DMS114 treated with DMSO at 0.1 percent for 48 hours (cell line): ENCODE data around the gene KLHL42.

Experiments used
- DNase-seq: peaks from one replicate; lab custom pipeline; 2025; ENCODE audit not compliant: unreplicated experiment; lab: John Stamatoyannopoulos, UW

Gene KLHL42

GRCh38 chr12:27780612-27781408 lies 777 bp downstream of the KLHL42 start:
- no peak for DNase-seq

DNA sequence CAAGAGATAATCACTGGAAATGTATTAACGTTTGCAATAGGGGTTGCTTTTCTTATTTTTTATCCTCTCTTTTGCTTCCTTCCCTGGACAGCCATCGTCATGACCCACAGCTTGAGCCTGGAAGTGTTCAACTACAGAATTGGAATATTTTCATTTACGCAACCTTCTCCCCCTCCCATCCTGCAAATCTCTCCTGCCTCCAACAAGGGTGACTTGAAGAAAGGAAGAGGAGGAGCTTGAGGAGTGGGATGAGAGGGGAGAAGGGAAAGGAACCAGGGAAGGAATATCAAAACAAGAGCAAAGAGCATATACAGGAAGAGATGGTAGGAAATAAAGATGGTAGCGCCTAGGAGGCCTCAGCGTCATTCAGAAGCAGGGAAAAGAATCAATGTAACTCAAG lies 1.6 kb downstream of the KLHL42 start:
- no peak for DNase-seq

DNA sequence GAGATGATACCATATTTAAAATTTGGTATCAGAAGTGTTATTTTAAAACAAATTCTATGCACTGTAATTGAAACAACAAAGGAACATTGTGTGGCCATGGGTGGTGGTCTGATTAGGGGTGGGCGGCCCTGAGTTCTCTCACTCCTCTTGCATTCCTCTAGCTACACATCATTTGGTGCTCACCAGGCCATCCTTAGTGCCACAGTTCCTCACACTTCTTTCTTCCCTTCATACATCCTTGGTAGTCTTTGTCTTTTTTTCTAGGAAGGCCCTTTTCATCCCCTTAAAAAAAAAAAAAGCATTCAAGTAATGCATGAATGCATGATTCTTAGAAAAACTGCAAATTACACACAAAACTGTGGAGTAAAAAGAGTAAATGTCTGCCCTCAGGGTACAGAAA lies 2.4 kb downstream of the KLHL42 start:
- no peak for DNase-seq

GRCh38 chr12:27785882-27786570 lies 6.0 kb downstream of the KLHL42 start:
- DNase-seq = no peak

DNA sequence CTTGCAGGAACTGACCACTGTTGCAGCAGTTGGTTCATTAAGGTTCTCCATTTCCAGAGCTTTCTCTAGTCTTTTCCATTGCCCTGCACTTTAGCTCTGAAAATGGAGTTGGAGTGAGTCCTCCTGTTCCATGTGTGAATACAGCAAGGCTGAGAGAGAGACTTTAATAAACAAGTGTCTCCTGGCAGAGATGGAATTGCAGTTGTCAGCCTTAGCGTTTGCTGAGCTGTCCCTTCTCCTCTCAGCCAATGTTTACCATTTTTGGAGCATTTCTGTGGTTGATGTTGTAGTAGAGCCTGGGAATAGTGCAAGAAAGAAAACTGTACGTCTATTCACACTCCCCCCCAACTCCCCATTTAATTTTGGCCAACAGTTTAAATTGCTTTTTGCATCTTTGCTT lies 7.5 kb downstream of the KLHL42 start:
- no peak for DNase-seq

GRCh38 chr12:27790179-27790578 lies 10.1 kb downstream of the KLHL42 start:
- DNase-seq = no peak

- DNase-seq = no peak
Measured at GRCh38 chr12:27794818-27795584, 15.0 kb downstream of the KLHL42 start.

- no peak for DNase-seq
Measured at GRCh38 chr12:27796128-27796527, 16.1 kb downstream of the KLHL42 start.

GRCh38 chr12:27797301-27798025 lies 17.4 kb downstream of the KLHL42 start:
- DNase-seq = no peak

GRCh38 chr12:27800819-27801218 lies 20.8 kb downstream of the KLHL42 start:
- no peak for DNase-seq

- DNase-seq = no peak
Measured at GRCh38 chr12:27801630-27802029, 21.6 kb downstream of the KLHL42 start.

DNA sequence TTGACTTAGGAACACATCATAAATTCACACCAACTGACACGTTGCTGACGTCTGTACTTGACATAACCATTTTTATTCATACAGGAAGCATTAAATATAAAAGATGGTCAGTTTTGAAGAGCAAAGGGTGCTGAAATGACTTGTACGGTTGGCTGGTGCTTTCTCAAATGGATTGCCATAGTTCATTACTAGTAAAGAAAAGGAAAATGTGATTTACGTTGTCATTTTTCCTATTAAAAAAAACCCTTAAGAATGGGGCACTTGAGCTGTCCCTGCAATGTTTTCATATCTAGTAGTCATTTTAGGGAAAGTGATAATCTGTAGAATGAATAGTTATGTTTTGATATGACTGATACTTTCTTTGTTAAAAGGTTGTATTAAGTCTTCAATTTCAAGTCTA lies 22.5 kb downstream of the KLHL42 start:
- no peak for DNase-seq

DNA sequence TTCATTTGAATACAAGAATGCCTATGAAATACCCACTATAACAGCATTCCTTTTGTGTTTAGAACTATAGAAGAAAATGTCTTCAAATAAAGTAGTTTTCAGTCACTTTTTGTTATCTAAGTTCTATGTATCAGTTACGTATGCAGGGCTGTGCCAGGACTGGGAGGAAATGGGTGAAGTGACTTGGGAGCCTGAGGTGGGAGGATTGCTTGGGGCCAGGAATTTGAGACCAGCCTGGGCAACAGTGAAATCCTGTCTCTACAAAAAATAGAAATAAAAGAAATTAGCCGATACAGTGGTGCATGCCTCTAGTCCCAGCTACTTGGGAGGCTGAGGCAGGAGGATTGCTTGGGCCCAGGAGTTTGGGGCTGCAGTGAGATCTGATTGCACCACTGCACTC lies 22.9 kb downstream of the KLHL42 start:
- no peak for DNase-seq

GRCh38 chr12:27805238-27805637 lies 25.2 kb downstream of the KLHL42 start:
- no peak for DNase-seq

- DNase-seq = no peak
Measured at GRCh38 chr12:27806259-27806658, 26.2 kb downstream of the KLHL42 start.

DNA sequence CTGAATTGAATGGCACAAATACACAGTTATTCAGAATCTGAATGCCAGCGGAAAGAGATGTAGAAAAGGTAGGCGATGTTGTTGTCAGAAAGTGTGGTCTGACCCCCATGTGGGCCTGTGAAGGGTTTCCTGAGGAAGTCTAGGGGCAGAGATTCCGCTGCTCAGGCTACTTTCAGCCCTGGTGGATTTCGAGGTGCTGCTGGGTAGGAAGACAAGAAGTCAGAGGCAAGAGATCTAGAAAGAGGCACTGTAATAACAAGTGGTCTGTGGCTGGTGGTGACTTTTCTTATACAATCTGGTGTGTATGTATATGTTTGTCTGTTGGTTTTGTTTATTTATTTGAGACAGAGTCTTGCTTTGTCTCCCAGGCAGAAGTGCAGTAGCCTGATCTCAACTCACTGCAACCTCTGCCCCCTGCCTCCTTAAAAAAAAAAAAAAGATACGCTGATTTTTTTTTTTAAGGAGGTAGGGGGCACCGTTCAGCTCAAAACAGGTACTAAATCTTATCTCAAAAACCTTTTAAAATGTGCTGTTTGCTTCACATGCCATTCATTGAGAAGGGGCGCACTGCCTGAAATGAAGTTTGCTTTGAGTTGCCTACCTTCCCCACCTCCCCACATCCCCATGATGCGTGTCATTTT lies 27.1 kb downstream of the KLHL42 start:
- DNase-seq = no peak

- no peak for DNase-seq
Measured at GRCh38 chr12:27808841-27809240, 28.8 kb downstream of the KLHL42 start.

GRCh38 chr12:27810756-27811155 lies 30.7 kb downstream of the KLHL42 start:
- no peak for DNase-seq

DNA sequence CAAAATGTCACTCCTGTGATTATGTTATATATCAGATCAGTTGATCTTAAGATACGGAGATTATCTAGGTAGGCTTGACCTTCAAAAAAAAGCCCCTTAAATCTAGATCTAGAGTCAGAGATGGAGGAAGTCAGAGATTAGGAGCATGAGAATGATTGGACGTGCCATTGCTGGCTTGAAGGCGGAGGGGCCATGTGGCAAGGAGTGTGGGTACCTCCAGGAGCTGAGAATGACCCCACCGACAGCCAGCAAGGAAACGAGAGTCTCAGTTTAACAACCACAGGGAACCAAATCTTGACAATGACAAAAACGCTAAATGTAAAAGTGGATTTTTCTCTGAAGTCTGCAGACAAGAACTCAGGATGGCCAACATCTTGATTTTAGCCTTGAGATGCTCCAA lies 32.5 kb downstream of the KLHL42 start:
- DNase-seq = no peak

- DNase-seq = no peak
Measured at GRCh38 chr12:27814411-27814810, 34.4 kb downstream of the KLHL42 start.
